OCI-LY7 (cell line): ENCODE data around the gene POLE4.

Experiments used
- EZH2phosphoT487 ChIP-seq: fragments of 200-600 bp; sonication (generic); IDR thresholded peaks from 2 replicates; pipeline ENCODE4 v1.6.1; 2018; ENCODE audit warnings: low read depth, borderline replicate concordance, mild to moderate bottlenecking, mixed run types, antibody characterized with exemption, low read length, moderate library complexity, mixed read lengths
- TF ChIP-seq, protein P1 (sequence below): fragments of 200-600 bp; sonication (generic); conservative IDR thresholded peaks from 2 replicates; pipeline ENCODE4 v1.5.1; 2014; ENCODE audit warnings: mild to moderate bottlenecking, antibody characterized with exemption, low read length, moderate library complexity, mixed read lengths

DNA sequence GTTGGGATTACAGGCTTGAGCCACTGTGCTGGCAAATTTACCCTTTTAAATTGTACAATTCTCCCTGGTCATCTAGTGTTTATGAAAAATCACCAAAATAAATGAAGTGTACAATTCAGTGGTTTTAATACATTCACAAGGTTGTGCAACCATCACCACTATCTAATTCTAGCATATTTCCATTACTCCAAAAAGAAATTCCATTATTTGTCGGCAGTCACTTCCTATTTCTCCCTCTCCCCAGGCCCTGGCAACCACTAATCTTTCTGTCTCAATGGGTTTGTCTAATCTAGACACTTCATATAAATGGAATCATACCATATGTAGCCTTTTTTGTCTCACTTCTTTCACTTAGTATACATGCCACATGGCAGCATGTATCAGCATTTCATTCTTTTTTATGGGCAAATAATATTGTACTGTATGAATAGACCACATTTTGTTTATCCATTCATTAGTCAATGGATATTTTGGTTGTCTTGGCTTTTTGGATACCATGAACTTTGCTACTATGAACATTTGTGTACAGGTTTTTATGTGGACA lies 12.6 kb upstream of the POLE4 start:
- TF ChIP-seq, protein P1, sequence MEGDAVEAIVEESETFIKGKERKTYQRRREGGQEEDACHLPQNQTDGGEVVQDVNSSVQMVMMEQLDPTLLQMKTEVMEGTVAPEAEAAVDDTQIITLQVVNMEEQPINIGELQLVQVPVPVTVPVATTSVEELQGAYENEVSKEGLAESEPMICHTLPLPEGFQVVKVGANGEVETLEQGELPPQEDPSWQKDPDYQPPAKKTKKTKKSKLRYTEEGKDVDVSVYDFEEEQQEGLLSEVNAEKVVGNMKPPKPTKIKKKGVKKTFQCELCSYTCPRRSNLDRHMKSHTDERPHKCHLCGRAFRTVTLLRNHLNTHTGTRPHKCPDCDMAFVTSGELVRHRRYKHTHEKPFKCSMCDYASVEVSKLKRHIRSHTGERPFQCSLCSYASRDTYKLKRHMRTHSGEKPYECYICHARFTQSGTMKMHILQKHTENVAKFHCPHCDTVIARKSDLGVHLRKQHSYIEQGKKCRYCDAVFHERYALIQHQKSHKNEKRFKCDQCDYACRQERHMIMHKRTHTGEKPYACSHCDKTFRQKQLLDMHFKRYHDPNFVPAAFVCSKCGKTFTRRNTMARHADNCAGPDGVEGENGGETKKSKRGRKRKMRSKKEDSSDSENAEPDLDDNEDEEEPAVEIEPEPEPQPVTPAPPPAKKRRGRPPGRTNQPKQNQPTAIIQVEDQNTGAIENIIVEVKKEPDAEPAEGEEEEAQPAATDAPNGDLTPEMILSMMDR, result no peak
- no peak for TF ChIP-seq EZH2phosphoT487
